Caco-2 (cell line): ENCODE measurements around the gene RDH11. TPM values are rescaled to one million over a fixed set of nuclear protein-coding genes. Genes with fewer than 3 reads are reported as not detected.

Source experiments
- BruUV-seq: library from RNA; stranded (reverse); fragments of 400-500 nt; replicated peaks from 2 replicates; lab custom pipeline; 2021; lab: Mats Ljungman, UMichigan
- CTCF ChIA-PET: fragments of 300-600 bp; sonication (Branson Sonifier 250); formaldehyde crosslinking; loops from one replicate; lab custom pipeline; 2022; ENCODE audit warnings: antibody characterized with exemption; lab: Charles Lee
- POLR2A ChIA-PET: fragments of 300-600 bp; sonication (Branson Sonifier 250); formaldehyde crosslinking; loops from one replicate; lab custom pipeline; 2022; ENCODE audit warnings: antibody characterized with exemption; lab: Charles Lee
- DNase-seq, 2 experiments: peaks; one replicate each; pipeline versions ENCODE4 v3.0.0 to v3.0.0-alpha.2; 2020 to 2022
- H3K27me3 ChIP-seq: replicated peaks from 2 replicates; pipeline ENCODE4 v1.6.0; 2011; ENCODE audit warnings: low read length; ENCODE audit not compliant: control insufficient read depth, insufficient read depth
- H3K36me3 ChIP-seq: 2 replicates; pipeline ENCODE4 v1.5.1; 2011; ENCODE audit warnings: low read length; ENCODE audit not compliant: control insufficient read depth, insufficient read depth
- H3K4me1 ChIP-seq: fragments of 250-450 bp; sonication (Bioruptor Pico); 2 replicates; pipeline ENCODE4 v1.5.1; 2020; ENCODE audit warnings: mild to moderate bottlenecking
- H3K4me3 ChIP-seq: 2 replicates; pipeline ENCODE4 v1.5.1; 2011; ENCODE audit warnings: low read depth, mild to moderate bottlenecking, control low read depth, low read length
- H3K9me3 ChIP-seq: fragments of 250-450 bp; sonication (Bioruptor Pico); 2 replicates; pipeline ENCODE4 v1.5.1; 2020; ENCODE audit warnings: mild to moderate bottlenecking, moderate library complexity
- H3K27ac Mint-ChIP-seq: one replicate; pipeline ENCODE4 v1.8.0; 2022; ENCODE audit warnings: mixed read lengths; ENCODE audit not compliant: unreplicated experiment
- H3K27me3 Mint-ChIP-seq: one replicate; pipeline ENCODE4 v1.8.0; 2022; ENCODE audit warnings: mixed read lengths; ENCODE audit not compliant: insufficient read depth, unreplicated experiment
- H3K36me3 Mint-ChIP-seq: one replicate; pipeline ENCODE4 v1.8.0; 2022; ENCODE audit warnings: mild to moderate bottlenecking, mixed read lengths; ENCODE audit not compliant: insufficient read depth, unreplicated experiment
- H3K4me1 Mint-ChIP-seq: one replicate; pipeline ENCODE4 v1.8.0; 2022; ENCODE audit warnings: low read depth, mixed read lengths; ENCODE audit not compliant: unreplicated experiment
- H3K4me3 Mint-ChIP-seq: one replicate; pipeline ENCODE4 v1.8.0; 2022; ENCODE audit warnings: mild to moderate bottlenecking, moderate library complexity, mixed read lengths; ENCODE audit not compliant: unreplicated experiment
- H3K9me3 Mint-ChIP-seq: one replicate; pipeline ENCODE4 v1.8.0; 2022; ENCODE audit warnings: mixed read lengths; ENCODE audit not compliant: unreplicated experiment
- CTCF ChIP-seq, 2 experiments: fragments of 200-600 bp in 1 of 2; IDR thresholded peaks; 1 replicate in 1 of 2; 2 replicates in 1 of 2; pipeline versions ENCODE4 v1.5.1 to v1.8.0; 2011 to 2022; ENCODE audit warnings: antibody characterized with exemption in 1 of 2, control low read depth in 1 of 2, inconsistent platforms in 1 of 2, low read depth in 1 of 2, low read length in 1 of 2, mild to moderate bottlenecking in 1 of 2, moderate library complexity in 1 of 2; ENCODE audit not compliant: insufficient read depth in 1 of 2, severe bottlenecking in 1 of 2, unreplicated experiment in 1 of 2
- intact Hi-C: fragments of 100-400 bp; cut with micrococcal nuclease; formaldehyde crosslinking; loops from one replicate; pipeline ENCODE4 v1.10.0; 2022; ENCODE audit not compliant: unreplicated experiment
- total RNA-seq: library from RNA; stranded (reverse); gene quantifications from 2 replicates; pipeline ENCODE4 v1.2.3, GENCODE V29; 2022

Gene RDH11
- total RNA-seq, 1 experiment from 2014 or later: 83.1 TPM

GRCh38 chr14:67663633-67664032, 31.9 kb downstream of the RDH11 start:
- Histone ChIP-seq H3K4me1 (no peaks in the 10 kb centered on the region), H3K9me3 (no peaks in the 10 kb centered on the region), H3K36me3 (no peaks in the 10 kb centered on the region), H3K4me3 (no peak overlapping the region), H3K27me3 (no peaks in the 10 kb centered on the region)
- no peak for DNase-seq
- ChIA-PET POLR2A (no interaction called here), CTCF (interaction anchor here (0.9 kb wide), 1 partner anchor 63 kb away, joined by 3 read pairs; the partner anchor contains the start of gene PIGH)
- intact Hi-C loops: no loop called here
- no peak for TF ChIP-seq CTCF (IDR thresholded peaks at IDR 0.05; ENCODE audit: insufficient read depth in 1 of 2, low read depth in 1 of 2, low read length in 1 of 2, severe bottlenecking in 1 of 2, unreplicated experiment in 1 of 2)
- Mint-ChIP-seq H3K27me3 (no peaks in the 10 kb centered on the region), H3K27ac (no peak overlapping the region), H3K4me1 (no peaks in the 10 kb centered on the region), H3K36me3 (peaks cover 20% of the 10 kb centered on the region), H3K4me3 (no peak overlapping the region), H3K9me3 (no peaks in the 10 kb centered on the region)
- no TSS peak for BruUV-seq

DNA sequence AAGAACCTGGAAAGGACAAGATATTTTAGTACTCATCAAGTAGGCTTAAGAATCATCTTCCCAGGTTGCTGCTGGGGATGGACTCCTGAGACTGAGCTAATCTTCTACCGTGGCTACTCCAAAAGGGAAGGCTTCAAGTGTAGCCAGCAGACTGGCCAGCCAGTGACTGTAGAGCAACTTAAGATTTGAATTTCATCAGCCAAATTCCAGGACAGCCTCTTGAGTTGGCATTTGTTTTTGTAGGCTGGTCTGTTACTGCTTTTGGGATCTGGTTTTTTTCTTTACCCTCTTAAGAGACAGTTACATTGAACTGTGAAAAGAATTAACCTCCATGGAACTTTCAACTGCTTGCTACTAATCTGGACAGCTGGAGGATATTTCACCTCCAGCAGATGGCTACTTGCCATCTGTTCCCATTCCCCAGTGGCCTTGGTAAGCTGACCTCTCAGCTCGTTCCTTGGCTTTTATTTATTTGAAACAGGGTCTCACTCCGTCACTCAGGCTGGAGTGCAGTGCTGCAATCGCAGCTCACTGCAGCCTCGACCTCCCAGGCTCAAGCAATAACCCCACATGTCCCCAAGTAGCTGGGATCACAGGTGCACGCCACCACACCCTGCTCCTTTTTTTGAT, 41.8 kb downstream of the RDH11 start:
- Histone ChIP-seq H3K9me3 (no peaks in the 10 kb centered on the region), H3K27me3 (no peaks in the 10 kb centered on the region), H3K4me1 (0 out of 2 replicates have a peak, but pooled peaks cover 2% of the 10 kb centered on the region), H3K36me3 (peaks cover 1% of the 10 kb centered on the region; the same call in 1 of the 2 replicates), H3K4me3 (no peak overlapping the region)
- peak in 1 of 2 experiments; percentile 17 for DNase-seq
- Mint-ChIP-seq H3K4me3 (no peak overlapping the region), H3K4me1 (no peaks in the 10 kb centered on the region), H3K27ac (no peak overlapping the region), H3K36me3 (peaks cover 59% of the 10 kb centered on the region), H3K9me3 (no peaks in the 10 kb centered on the region), H3K27me3 (no peaks in the 10 kb centered on the region)
- ChIA-PET POLR2A (no interaction called here), CTCF (interaction anchor here (0.5 to 1.4 kb wide), 2 partner anchors 13 to 34 kb away, joined by 3 read pairs; partner anchors contain the start of gene ARG2)
- BruUV-seq: no TSS peak
- intact Hi-C loops: no loop called here
- TF ChIP-seq CTCF (IDR thresholded peaks at IDR 0.05; ENCODE audit: insufficient read depth in 1 of 2, low read depth in 1 of 2, low read length in 1 of 2, severe bottlenecking in 1 of 2, unreplicated experiment in 1 of 2): no peak

DNA sequence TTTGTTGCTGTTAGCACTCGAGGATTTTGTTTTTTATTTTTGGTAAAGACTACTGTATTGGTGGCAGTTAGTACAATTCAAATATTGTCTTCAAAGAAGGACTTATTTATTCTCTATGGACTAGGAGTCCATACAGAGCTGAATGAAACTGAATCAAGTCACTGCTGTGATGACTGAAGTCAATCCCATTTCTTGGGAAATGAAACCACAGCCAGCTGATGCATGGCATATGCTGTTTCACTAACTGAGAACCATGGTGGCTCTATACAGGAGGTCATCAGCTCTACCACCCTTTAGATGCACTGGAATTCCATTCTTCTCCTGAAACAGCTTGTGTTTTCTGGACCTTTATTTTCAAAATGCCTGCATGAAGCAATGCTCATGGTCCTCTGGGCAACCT, 43.4 kb downstream of the RDH11 start:
- CTCF ChIA-PET: interaction anchor here (0.6 to 0.9 kb wide), 2 partner anchors 53 to 224 kb away, joined by 4 to 5 read pairs; no protein-coding TSS in a partner anchor
- no peak overlapping the region for H3K27ac Mint-ChIP-seq
- intact Hi-C loops: no loop called here

More for the DNA sequence above, 43.4 kb downstream of the RDH11 start:
- Mint-ChIP-seq H3K27me3 (no peaks in the 10 kb centered on the region), H3K4me3 (no peak overlapping the region), H3K4me1 (no peaks in the 10 kb centered on the region), H3K36me3 (peaks cover 56% of the 10 kb centered on the region), H3K9me3 (no peaks in the 10 kb centered on the region)
- no TSS peak for BruUV-seq
- Histone ChIP-seq H3K27me3 (no peaks in the 10 kb centered on the region), H3K9me3 (no peaks in the 10 kb centered on the region), H3K36me3 (peaks cover 1% of the 10 kb centered on the region; the same call in 1 of the 2 replicates), H3K4me3 (no peak overlapping the region), H3K4me1 (0 out of 2 replicates have a peak, but pooled peaks cover 6% of the 10 kb centered on the region)
- POLR2A ChIA-PET: no interaction called here
- no peak for DNase-seq
- TF ChIP-seq CTCF (IDR thresholded peaks at IDR 0.05; ENCODE audit: insufficient read depth in 1 of 2, low read depth in 1 of 2, low read length in 1 of 2, severe bottlenecking in 1 of 2, unreplicated experiment in 1 of 2): no peak
